ENCODE data around the gene FHOD3. TPM values are rescaled to one million over a fixed set of nuclear protein-coding genes. Genes with fewer than 3 reads are reported as not detected.

FHOD3 gene
- total and polyA plus RNA-seq, 9 of the 15 experiments (the other 6 are each of a cell fraction or from before 2014, with no cell fraction given): 0.11 TPM; not detected in 8

- TF ChIP-seq ZBTB5 (IDR thresholded peaks at IDR 0.05) (no peak), SP1 (CRISPR knock-in tag; IDR thresholded peaks at IDR 0.05) (no peak), TEAD4 (IDR thresholded peaks at IDR 0.05; ENCODE audit: low read length) (peak; percentile 93), TEAD4 (CRISPR knock-in tag; IDR thresholded peaks at IDR 0.05; ENCODE audit: borderline replicate concordance) (no peak), SIN3B (IDR thresholded peaks at IDR 0.05; ENCODE audit: low read depth) (no peak), ZNF444 (CRISPR knock-in tag; IDR thresholded peaks at IDR 0.05) (no peak), UBTF (IDR thresholded peaks at IDR 0.05; ENCODE audit: borderline replicate concordance in 1 of 2, low read depth in 2 of 2, low read length in 2 of 2) (no peak), ZBTB40 (IDR thresholded peaks at IDR 0.05) (no peak), ZBTB40 (CRISPR knock-in tag; IDR thresholded peaks at IDR 0.05) (no peak), NCOR1 (IDR thresholded peaks at IDR 0.05) (peak; percentile 71), CC2D1A (IDR thresholded peaks at IDR 0.05) (no peak), NFE2L1 (tag; IDR thresholded peaks at IDR 0.05; ENCODE audit: borderline replicate concordance, low read depth) (no peak), CBFA2T2 (conservative IDR thresholded peaks at IDR 0.05) (peak; percentile 80), CTCF (IDR thresholded peaks at IDR 0.05 in 2 of 3, conservative IDR thresholded peaks at IDR 0.05 in 1 of 3; ENCODE audit: insufficient read depth in 2 of 3, low read depth in 1 of 3, low read length in 3 of 3) (peak in 2 of 3 experiments; percentile 11 to 38; a peak in 2 of 6 replicates)
Observed at GRCh38 chr18:36424741-36425142, 127.2 kb downstream of the FHOD3 start (continued).

Data from K562 (cell line).